Endothelial cell of umbilical vein (primary cell): ENCODE results near the gene HABP4.

Source experiments
- CTCF ChIP-seq, 2 donors: IDR thresholded peaks; 1 replicate in 1 of 2; 2 replicates in 1 of 2; pipeline ENCODE4 v1.5.1; 2011; ENCODE audit warnings: low read length in 2 of 2, mild to moderate bottlenecking in 2 of 2, moderate library complexity in 2 of 2, control low read depth in 1 of 2, inconsistent platforms in 1 of 2, low read depth in 1 of 2; ENCODE audit not compliant: insufficient read depth in 1 of 2; ENCODE audit errors: extremely low read depth in 1 of 2
- EZH2 ChIP-seq: IDR thresholded peaks from 2 replicates; pipeline ENCODE4 v1.6.1; 2012; ENCODE audit warnings: borderline replicate concordance, low read depth, mild to moderate bottlenecking, moderate library complexity, low read length, inconsistent platforms; ENCODE audit not compliant: severe bottlenecking
- FOS ChIP-seq: IDR thresholded peaks from 2 replicates; pipeline ENCODE4 v1.6.1; 2011; ENCODE audit warnings: mild to moderate bottlenecking, low read length, moderate library complexity, borderline replicate concordance; ENCODE audit not compliant: insufficient read depth
- GATA2 ChIP-seq: IDR thresholded peaks from 2 replicates; pipeline ENCODE4 v1.7.0; 2011; ENCODE audit warnings: low read depth, mild to moderate bottlenecking, moderate library complexity, mixed read lengths, low read length; ENCODE audit not compliant: insufficient read length, insufficient read depth
- MAX ChIP-seq: IDR thresholded peaks from 2 replicates; pipeline ENCODE4 v1.6.1; 2011; ENCODE audit not compliant: insufficient read depth, insufficient read length
- MYC ChIP-seq: IDR thresholded peaks from one replicate; pipeline ENCODE4 v1.6.1; 2011; ENCODE audit warnings: mild to moderate bottlenecking, low read depth, low read length
- POLR2A ChIP-seq: IDR thresholded peaks from 2 replicates; pipeline ENCODE4 v1.6.1; 2012; ENCODE audit warnings: low read depth, mild to moderate bottlenecking, control low read depth, low read length
- POLR2AphosphoS5 ChIP-seq: IDR thresholded peaks from 2 replicates; pipeline ENCODE4 v1.6.1; 2012; ENCODE audit warnings: low read depth, mild to moderate bottlenecking, control low read depth, low read length, moderate library complexity; ENCODE audit not compliant: insufficient read depth

- TF ChIP-seq POLR2A = no peak
- TF ChIP-seq POLR2AphosphoS5 = no peak
- no peak for TF ChIP-seq GATA2
- no peak for TF ChIP-seq MAX
- no peak for TF ChIP-seq FOS
- TF ChIP-seq CTCF (IDR thresholded peaks at IDR 0.05; ENCODE audit: extremely low read depth in 1 of 2, insufficient read depth in 1 of 2, low read depth in 1 of 2, low read length in 2 of 2) = no peak
- no peak for TF ChIP-seq EZH2
- no peak for TF ChIP-seq MYC
These were observed 30.8 kb downstream of the HABP4 start for GRCh38 chr9:96480736-96481135.
